Measurements from ENCODE around the gene ATRNL1. TPM values are rescaled to one million over a fixed set of nuclear protein-coding genes. Genes with fewer than 3 reads are reported as not detected.

ATRNL1 gene
- total and polyA plus RNA-seq, 2 of the 8 experiments (the other 6 are each of a cell fraction or from before 2014, with no cell fraction given), result 5.1 to 17.6 TPM

DNA sequence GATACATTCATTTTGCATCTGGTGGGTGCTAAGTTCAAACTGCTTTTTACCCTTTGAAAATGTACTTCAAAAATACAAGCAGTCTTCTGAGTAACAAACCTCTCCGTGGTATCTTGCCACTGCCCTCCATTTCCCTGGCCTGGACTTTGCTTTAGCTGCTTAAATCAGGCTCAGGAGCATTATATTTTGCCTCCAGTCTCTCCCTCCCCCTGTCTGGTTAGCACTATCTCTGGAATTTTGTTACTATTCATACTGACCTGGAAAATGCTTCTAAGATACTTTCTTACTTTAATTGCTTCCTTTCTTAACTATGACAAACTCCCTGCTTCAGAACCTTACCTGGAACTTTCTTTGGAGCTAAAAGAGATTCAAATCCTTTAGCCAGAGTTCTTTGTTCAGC lies 810.0 kb downstream of the ATRNL1 start (continued):
- TF ChIP-seq, protein P1, sequence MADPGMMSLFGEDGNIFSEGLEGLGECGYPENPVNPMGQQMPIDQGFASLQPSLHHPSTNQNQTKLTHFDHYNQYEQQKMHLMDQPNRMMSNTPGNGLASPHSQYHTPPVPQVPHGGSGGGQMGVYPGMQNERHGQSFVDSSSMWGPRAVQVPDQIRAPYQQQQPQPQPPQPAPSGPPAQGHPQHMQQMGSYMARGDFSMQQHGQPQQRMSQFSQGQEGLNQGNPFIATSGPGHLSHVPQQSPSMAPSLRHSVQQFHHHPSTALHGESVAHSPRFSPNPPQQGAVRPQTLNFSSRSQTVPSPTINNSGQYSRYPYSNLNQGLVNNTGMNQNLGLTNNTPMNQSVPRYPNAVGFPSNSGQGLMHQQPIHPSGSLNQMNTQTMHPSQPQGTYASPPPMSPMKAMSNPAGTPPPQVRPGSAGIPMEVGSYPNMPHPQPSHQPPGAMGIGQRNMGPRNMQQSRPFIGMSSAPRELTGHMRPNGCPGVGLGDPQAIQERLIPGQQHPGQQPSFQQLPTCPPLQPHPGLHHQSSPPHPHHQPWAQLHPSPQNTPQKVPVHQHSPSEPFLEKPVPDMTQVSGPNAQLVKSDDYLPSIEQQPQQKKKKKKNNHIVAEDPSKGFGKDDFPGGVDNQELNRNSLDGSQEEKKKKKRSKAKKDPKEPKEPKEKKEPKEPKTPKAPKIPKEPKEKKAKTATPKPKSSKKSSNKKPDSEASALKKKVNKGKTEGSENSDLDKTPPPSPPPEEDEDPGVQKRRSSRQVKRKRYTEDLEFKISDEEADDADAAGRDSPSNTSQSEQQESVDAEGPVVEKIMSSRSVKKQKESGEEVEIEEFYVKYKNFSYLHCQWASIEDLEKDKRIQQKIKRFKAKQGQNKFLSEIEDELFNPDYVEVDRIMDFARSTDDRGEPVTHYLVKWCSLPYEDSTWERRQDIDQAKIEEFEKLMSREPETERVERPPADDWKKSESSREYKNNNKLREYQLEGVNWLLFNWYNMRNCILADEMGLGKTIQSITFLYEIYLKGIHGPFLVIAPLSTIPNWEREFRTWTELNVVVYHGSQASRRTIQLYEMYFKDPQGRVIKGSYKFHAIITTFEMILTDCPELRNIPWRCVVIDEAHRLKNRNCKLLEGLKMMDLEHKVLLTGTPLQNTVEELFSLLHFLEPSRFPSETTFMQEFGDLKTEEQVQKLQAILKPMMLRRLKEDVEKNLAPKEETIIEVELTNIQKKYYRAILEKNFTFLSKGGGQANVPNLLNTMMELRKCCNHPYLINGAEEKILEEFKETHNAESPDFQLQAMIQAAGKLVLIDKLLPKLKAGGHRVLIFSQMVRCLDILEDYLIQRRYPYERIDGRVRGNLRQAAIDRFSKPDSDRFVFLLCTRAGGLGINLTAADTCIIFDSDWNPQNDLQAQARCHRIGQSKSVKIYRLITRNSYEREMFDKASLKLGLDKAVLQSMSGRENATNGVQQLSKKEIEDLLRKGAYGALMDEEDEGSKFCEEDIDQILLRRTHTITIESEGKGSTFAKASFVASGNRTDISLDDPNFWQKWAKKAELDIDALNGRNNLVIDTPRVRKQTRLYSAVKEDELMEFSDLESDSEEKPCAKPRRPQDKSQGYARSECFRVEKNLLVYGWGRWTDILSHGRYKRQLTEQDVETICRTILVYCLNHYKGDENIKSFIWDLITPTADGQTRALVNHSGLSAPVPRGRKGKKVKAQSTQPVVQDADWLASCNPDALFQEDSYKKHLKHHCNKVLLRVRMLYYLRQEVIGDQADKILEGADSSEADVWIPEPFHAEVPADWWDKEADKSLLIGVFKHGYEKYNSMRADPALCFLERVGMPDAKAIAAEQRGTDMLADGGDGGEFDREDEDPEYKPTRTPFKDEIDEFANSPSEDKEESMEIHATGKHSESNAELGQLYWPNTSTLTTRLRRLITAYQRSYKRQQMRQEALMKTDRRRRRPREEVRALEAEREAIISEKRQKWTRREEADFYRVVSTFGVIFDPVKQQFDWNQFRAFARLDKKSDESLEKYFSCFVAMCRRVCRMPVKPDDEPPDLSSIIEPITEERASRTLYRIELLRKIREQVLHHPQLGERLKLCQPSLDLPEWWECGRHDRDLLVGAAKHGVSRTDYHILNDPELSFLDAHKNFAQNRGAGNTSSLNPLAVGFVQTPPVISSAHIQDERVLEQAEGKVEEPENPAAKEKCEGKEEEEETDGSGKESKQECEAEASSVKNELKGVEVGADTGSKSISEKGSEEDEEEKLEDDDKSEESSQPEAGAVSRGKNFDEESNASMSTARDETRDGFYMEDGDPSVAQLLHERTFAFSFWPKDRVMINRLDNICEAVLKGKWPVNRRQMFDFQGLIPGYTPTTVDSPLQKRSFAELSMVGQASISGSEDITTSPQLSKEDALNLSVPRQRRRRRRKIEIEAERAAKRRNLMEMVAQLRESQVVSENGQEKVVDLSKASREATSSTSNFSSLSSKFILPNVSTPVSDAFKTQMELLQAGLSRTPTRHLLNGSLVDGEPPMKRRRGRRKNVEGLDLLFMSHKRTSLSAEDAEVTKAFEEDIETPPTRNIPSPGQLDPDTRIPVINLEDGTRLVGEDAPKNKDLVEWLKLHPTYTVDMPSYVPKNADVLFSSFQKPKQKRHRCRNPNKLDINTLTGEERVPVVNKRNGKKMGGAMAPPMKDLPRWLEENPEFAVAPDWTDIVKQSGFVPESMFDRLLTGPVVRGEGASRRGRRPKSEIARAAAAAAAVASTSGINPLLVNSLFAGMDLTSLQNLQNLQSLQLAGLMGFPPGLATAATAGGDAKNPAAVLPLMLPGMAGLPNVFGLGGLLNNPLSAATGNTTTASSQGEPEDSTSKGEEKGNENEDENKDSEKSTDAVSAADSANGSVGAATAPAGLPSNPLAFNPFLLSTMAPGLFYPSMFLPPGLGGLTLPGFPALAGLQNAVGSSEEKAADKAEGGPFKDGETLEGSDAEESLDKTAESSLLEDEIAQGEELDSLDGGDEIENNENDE (IDR thresholded peaks at IDR 0.05; ENCODE audit: insufficient replicate concordance, low read length), result no peak
- TF ChIP-seq NRF1 (IDR thresholded peaks at IDR 0.05; ENCODE audit: low read depth, low read length) (no peak), SUZ12 (IDR thresholded peaks at IDR 0.05; ENCODE audit: low read length) (no peak), TCF12 (IDR thresholded peaks at IDR 0.05; ENCODE audit: low read depth, low read length) (no peak), JUND (IDR thresholded peaks at IDR 0.05; ENCODE audit: low read length) (no peak), CHD2 (IDR thresholded peaks at IDR 0.05; ENCODE audit: low read length) (no peak), SAP30 (IDR thresholded peaks at IDR 0.05; ENCODE audit: insufficient read depth, insufficient replicate concordance, low read length) (no peak), ASH2L (IDR thresholded peaks at IDR 0.05; ENCODE audit: low read length) (no peak), RNF2 (IDR thresholded peaks at IDR 0.05; ENCODE audit: borderline replicate concordance, low read depth, low read length, missing control alignments, poor library complexity, severe bottlenecking) (no peak)

All from H1 (cell line).